HEK293 (cell line): ENCODE data around the gene NRP2.

ENCODE experiments used
- CTCF ChIA-PET: fragments of 350-600 bp; formaldehyde crosslinking; extraction: SDS; loops from one replicate; lab custom pipeline; 2021; ENCODE audit warnings: antibody characterized with exemption; lab: Yijun Ruan, JAX
- POLR2A ChIA-PET: fragments of 300-600 bp; formaldehyde crosslinking; extraction: SDS; loops from one replicate; lab custom pipeline; 2020; ENCODE audit warnings: antibody characterized with exemption, inconsistent platforms; lab: Yijun Ruan, JAX
- H3K27ac ChIP-seq: fragments of 200-500 bp; sonication (Bioruptor generic); 2 replicates; pipeline ENCODE4 v1.5.1; 2014; ENCODE audit warnings: low read depth, low read length, control low read depth, inconsistent platforms; ENCODE audit errors: extremely low read depth
- H3K36me3 ChIP-seq, 2 experiments: fragments of 200-500 bp in 1 of 2; sonication (Bioruptor generic) in 1 of 2; 1 replicate in 1 of 2; 2 replicates in 1 of 2; pipeline ENCODE4 v1.5.1; 2014 to 2017; ENCODE audit warnings: inconsistent platforms in 2 of 2, low read length in 2 of 2; ENCODE audit not compliant: control insufficient read depth in 2 of 2, insufficient read depth in 1 of 2
- H3K4me1 ChIP-seq: fragments of 200-500 bp; sonication (Bioruptor generic); 2 replicates; pipeline ENCODE4 v1.5.1; 2014; ENCODE audit warnings: mild to moderate bottlenecking, low read length, inconsistent platforms; ENCODE audit not compliant: control insufficient read depth, insufficient read depth
- H3K4me3 ChIP-seq: 2 replicates; pipeline ENCODE4 v1.5.1; 2011; ENCODE audit warnings: low read depth, mild to moderate bottlenecking, control low read depth, low read length, moderate library complexity
- H3K9me3 ChIP-seq: fragments of 200-500 bp; sonication (Bioruptor generic); 2 replicates; pipeline ENCODE4 v1.5.1; 2014; ENCODE audit warnings: low read depth, low read length, inconsistent platforms; ENCODE audit not compliant: control insufficient read depth, insufficient read depth
- ELK4 ChIP-seq: IDR thresholded peaks from 2 replicates; pipeline ENCODE4 v1.6.1; 2011; ENCODE audit warnings: mild to moderate bottlenecking, low read depth, low read length, borderline replicate concordance
- KLF1 ChIP-seq: fragments of 450-650 bp; formaldehyde crosslinking; IDR thresholded peaks from 2 replicates; pipeline ENCODE4 v1.5.1; 2016; ENCODE audit warnings: missing biosample characterization, missing genetic modification characterization
- OSR2 ChIP-seq: fragments of 450-650 bp; formaldehyde crosslinking; IDR thresholded peaks from 2 replicates; pipeline ENCODE4 v1.5.1; 2016; ENCODE audit warnings: missing biosample characterization, missing genetic modification characterization
- PATZ1 ChIP-seq: fragments of 450-650 bp; formaldehyde crosslinking; IDR thresholded peaks from 2 replicates; pipeline ENCODE4 v1.5.1; 2016; ENCODE audit warnings: missing biosample characterization, missing genetic modification characterization
- REPIN1 ChIP-seq: fragments of 450-650 bp; formaldehyde crosslinking; IDR thresholded peaks from 2 replicates; pipeline ENCODE4 v1.5.1; 2017; ENCODE audit warnings: missing biosample characterization, missing genetic modification characterization, low read depth
- WT1 ChIP-seq: fragments of 450-650 bp; formaldehyde crosslinking; IDR thresholded peaks from 2 replicates; pipeline ENCODE4 v1.5.1; 2016; ENCODE audit warnings: missing biosample characterization, missing genetic modification characterization
- ZBTB20 ChIP-seq: fragments of 450-650 bp; formaldehyde crosslinking; IDR thresholded peaks from 2 replicates; pipeline ENCODE4 v1.5.1; 2016; ENCODE audit warnings: missing biosample characterization, missing genetic modification characterization
- ZNF202 ChIP-seq: fragments of 450-650 bp; formaldehyde crosslinking; IDR thresholded peaks from 2 replicates; pipeline ENCODE4 v1.5.1; 2016; ENCODE audit warnings: missing biosample characterization, missing genetic modification characterization, borderline replicate concordance
- ZNF335 ChIP-seq: fragments of 450-650 bp; formaldehyde crosslinking; conservative IDR thresholded peaks from 2 replicates; pipeline ENCODE4 v1.5.1; 2016; ENCODE audit warnings: missing biosample characterization, missing genetic modification characterization
- ZNF473 ChIP-seq: fragments of 450-650 bp; formaldehyde crosslinking; IDR thresholded peaks from 2 replicates; pipeline ENCODE4 v1.5.1; 2017; ENCODE audit warnings: missing biosample characterization, missing genetic modification characterization
- ZNF510 ChIP-seq: fragments of 450-650 bp; formaldehyde crosslinking; IDR thresholded peaks from 2 replicates; pipeline ENCODE4 v1.5.1; 2018; ENCODE audit warnings: mild to moderate bottlenecking, missing genetic modification characterization, missing biosample characterization; ENCODE audit not compliant: insufficient replicate concordance
- ZNF518A ChIP-seq: fragments of 450-650 bp; formaldehyde crosslinking; conservative IDR thresholded peaks from 2 replicates; pipeline ENCODE4 v1.5.1; 2016; ENCODE audit warnings: low read depth, missing biosample characterization, missing genetic modification characterization
- ZNF610 ChIP-seq: fragments of 450-650 bp; formaldehyde crosslinking; IDR thresholded peaks from 2 replicates; pipeline ENCODE4 v1.5.1; 2016; ENCODE audit warnings: missing biosample characterization, missing genetic modification characterization, borderline replicate concordance
- ZNF670 ChIP-seq: fragments of 450-650 bp; formaldehyde crosslinking; IDR thresholded peaks from 2 replicates; pipeline ENCODE4 v1.5.1; 2016; ENCODE audit warnings: missing biosample characterization, missing genetic modification characterization, low read depth
- ZNF701 ChIP-seq: fragments of 450-650 bp; formaldehyde crosslinking; IDR thresholded peaks from 2 replicates; pipeline ENCODE4 v1.5.1; 2016; ENCODE audit warnings: missing biosample characterization, missing genetic modification characterization
- ZNF777 ChIP-seq: fragments of 450-650 bp; formaldehyde crosslinking; IDR thresholded peaks from 2 replicates; pipeline ENCODE4 v1.5.1; 2017; ENCODE audit warnings: missing biosample characterization, missing genetic modification characterization, borderline replicate concordance
- ZNF791 ChIP-seq: fragments of 450-650 bp; formaldehyde crosslinking; IDR thresholded peaks from 2 replicates; pipeline ENCODE4 v1.5.1; 2016; ENCODE audit warnings: missing biosample characterization, missing genetic modification characterization
- ZSCAN16 ChIP-seq: fragments of 450-650 bp; formaldehyde crosslinking; IDR thresholded peaks from 2 replicates; pipeline ENCODE4 v1.5.1; 2016; ENCODE audit warnings: missing biosample characterization, missing genetic modification characterization

NRP2 gene

GRCh38 chr2:205816268-205816667 is 134.0 kb downstream of the NRP2 start (continued):
- no peak for TF ChIP-seq ZNF518A (tag by site-specific recombination)
- TF ChIP-seq ELK4 = no peak
- TF ChIP-seq OSR2 (tag by site-specific recombination) = no peak
- no peak for TF ChIP-seq PATZ1 (tag by site-specific recombination)
- TF ChIP-seq ZBTB20 (tag by site-specific recombination) = no peak
- no peak for TF ChIP-seq ZNF777 (tag by site-specific recombination)
- TF ChIP-seq ZSCAN16 (tag by site-specific recombination) = no peak
- TF ChIP-seq KLF1 (tag by site-specific recombination) = no peak
- TF ChIP-seq ZNF510 = no peak
- no peak for TF ChIP-seq ZNF473 (tag by site-specific recombination)
- TF ChIP-seq REPIN1 = no peak
- no peak for TF ChIP-seq WT1 (tag by site-specific recombination)
- no peak for TF ChIP-seq ZNF335

GRCh38 chr2:205822579-205822978 is 140.3 kb downstream of the NRP2 start:
- Histone ChIP-seq H3K36me3 (no peaks in the 10 kb centered on the region), H3K9me3 (no peaks in the 10 kb centered on the region), H3K4me3 (no peak overlapping the region), H3K27ac (no peak overlapping the region), H3K4me1 (no peaks in the 10 kb centered on the region)
- ChIA-PET CTCF (interaction anchor here (0.6 to 2.1 kb wide), 4 partner anchors 10 to 33 kb away, joined by 3 to 9 read pairs (median 4); no protein-coding TSS in a partner anchor), POLR2A (no interaction called here)
- TF ChIP-seq ZNF202 (tag by site-specific recombination) (no peak), ZNF791 (tag by site-specific recombination) (no peak), ZNF670 (tag by site-specific recombination) (no peak), ZNF610 (no peak), ZNF701 (tag by site-specific recombination) (no peak)
